Astrocyte (in vitro differentiated cells and primary cell): ENCODE results near the gene NEBL. TPM values are rescaled to one million over a fixed set of nuclear protein-coding genes. Genes with fewer than 3 reads are reported as not detected.

Source experiments
- DNase-seq: peaks from one replicate; pipeline ENCODE4 v3.0.0-alpha.2; 2010; ENCODE audit warnings: low read depth
- FAIRE-seq: peaks from 2 replicates; lab custom pipeline; 2011; peaks lifted over from hg19 to GRCh38; lab: Jason Lieb, UNC
- H2AFZ ChIP-seq: 2 replicates; pipeline ENCODE4 v1.6.0; 2012; ENCODE audit warnings: low read depth, low read length, inconsistent platforms
- H3K27ac ChIP-seq: 2 replicates; pipeline ENCODE4 v1.5.1; 2011; ENCODE audit warnings: low read depth, low read length, inconsistent platforms
- H3K27me3 ChIP-seq: 2 replicates; pipeline ENCODE4 v1.6.0; 2011; ENCODE audit warnings: low read length, inconsistent platforms; ENCODE audit not compliant: insufficient read depth
- H3K36me3 ChIP-seq: 2 replicates; pipeline ENCODE4 v1.5.1; 2011; ENCODE audit warnings: low read length, inconsistent platforms; ENCODE audit not compliant: insufficient read depth
- H3K4me1 ChIP-seq: 2 replicates; pipeline ENCODE4 v1.5.1; 2011; ENCODE audit warnings: low read length, inconsistent platforms; ENCODE audit not compliant: insufficient read depth
- H3K4me2 ChIP-seq: 2 replicates; pipeline ENCODE4 v1.6.0; 2012; ENCODE audit warnings: low read length, inconsistent platforms
- H3K4me3 ChIP-seq: 2 replicates; pipeline ENCODE4 v1.5.1; 2011; ENCODE audit warnings: low read depth, mild to moderate bottlenecking, low read length, inconsistent platforms; ENCODE audit not compliant: insufficient read depth
- H3K79me2 ChIP-seq: 2 replicates; pipeline ENCODE4 v1.6.0; 2012; ENCODE audit warnings: mild to moderate bottlenecking, low read length, inconsistent platforms; ENCODE audit not compliant: insufficient read depth
- H3K9ac ChIP-seq: 2 replicates; pipeline ENCODE4 v1.6.0; 2012; ENCODE audit warnings: mild to moderate bottlenecking, low read length, inconsistent platforms
- H3K9me3 ChIP-seq: 2 replicates; pipeline ENCODE4 v1.5.1; 2012; ENCODE audit warnings: low read depth, mild to moderate bottlenecking, low read length, inconsistent platforms; ENCODE audit not compliant: insufficient read depth
- H4K20me1 ChIP-seq: 2 replicates; pipeline ENCODE4 v1.6.0; 2012; ENCODE audit warnings: low read length, inconsistent platforms; ENCODE audit not compliant: insufficient read depth
- H3K27ac Mint-ChIP-seq: one replicate; pipeline ENCODE4 v1.8.0; 2021; ENCODE audit warnings: mild to moderate bottlenecking, mixed read lengths; ENCODE audit not compliant: unreplicated experiment
- H3K27me3 Mint-ChIP-seq: one replicate; pipeline ENCODE4 v1.8.0; 2021; ENCODE audit warnings: low read depth, mixed read lengths; ENCODE audit not compliant: unreplicated experiment
- H3K36me3 Mint-ChIP-seq: one replicate; pipeline ENCODE4 v1.8.0; 2021; ENCODE audit warnings: low read depth, mixed read lengths; ENCODE audit not compliant: unreplicated experiment
- H3K4me1 Mint-ChIP-seq: one replicate; pipeline ENCODE4 v1.8.0; 2021; ENCODE audit warnings: low read depth, mixed read lengths; ENCODE audit not compliant: unreplicated experiment
- H3K4me3 Mint-ChIP-seq: one replicate; pipeline ENCODE4 v1.8.0; 2021; ENCODE audit warnings: mild to moderate bottlenecking, moderate library complexity, mixed read lengths; ENCODE audit not compliant: unreplicated experiment
- H3K9me3 Mint-ChIP-seq: one replicate; pipeline ENCODE4 v1.8.0; 2021; ENCODE audit warnings: mild to moderate bottlenecking, mixed read lengths; ENCODE audit not compliant: unreplicated experiment
- EZH2 ChIP-seq: IDR thresholded peaks from 2 replicates; pipeline ENCODE4 v1.6.1; 2012; ENCODE audit warnings: mild to moderate bottlenecking, low read length, inconsistent platforms; ENCODE audit not compliant: insufficient read depth
- total RNA-seq: library from RNA; stranded (reverse); gene quantifications from 2 replicates; pipeline ENCODE4 v1.2.1, GENCODE V29; 2021
- TF ChIP-seq, protein P1 (sequence below): IDR thresholded peaks from 2 replicates; pipeline ENCODE4 v1.5.1; 2011; ENCODE audit warnings: low read depth, mild to moderate bottlenecking, inconsistent platforms, low read length, moderate library complexity; ENCODE audit not compliant: insufficient read depth

The NEBL gene
- total RNA-seq, 1 donor from 2014 or later, result 6.0 TPM

DNA sequence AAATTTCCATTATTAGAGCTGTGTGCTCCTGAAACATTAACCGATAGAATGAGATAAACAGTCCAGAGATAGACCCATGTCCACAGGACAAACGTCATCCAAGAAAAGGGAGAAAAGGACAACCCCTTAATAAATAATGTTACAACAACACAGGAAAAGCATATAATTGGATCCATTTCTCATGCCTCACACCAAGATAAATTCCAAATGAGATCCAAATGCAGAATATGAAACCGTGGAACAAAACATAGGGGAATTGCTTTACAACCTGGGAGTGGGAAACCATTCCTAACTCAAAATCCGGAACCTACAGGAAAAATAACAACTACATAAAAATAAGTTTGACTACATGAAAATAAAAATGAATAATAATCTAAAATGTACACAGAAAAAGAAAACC lies 22.4 kb upstream of the NEBL start:
- Histone ChIP-seq H3K36me3 (no peaks in the 10 kb centered on the region), H3K9me3 (no peaks in the 10 kb centered on the region), H3K79me2 (no peaks in the 10 kb centered on the region), H3K9ac (no peak overlapping the region), H3K4me1 (no peaks in the 10 kb centered on the region), H3K4me3 (no peak overlapping the region), H4K20me1 (no peaks in the 10 kb centered on the region), H3K27me3 (no peaks in the 10 kb centered on the region), H3K4me2 (no peak overlapping the region), H3K27ac (no peak overlapping the region), H2AFZ (no peak overlapping the region)
- no peaks in the 10 kb centered on the region for H3K27me3 Mint-ChIP-seq
- H3K36me3 Mint-ChIP-seq, result no peaks in the 10 kb centered on the region
- H3K4me1 Mint-ChIP-seq, result no peaks in the 10 kb centered on the region
- FAIRE-seq (no peak), DNase-seq (no peak)
- no peak overlapping the region for H3K4me3 Mint-ChIP-seq
- H3K9me3 Mint-ChIP-seq, result no peaks in the 10 kb centered on the region
- TF ChIP-seq, protein P1, sequence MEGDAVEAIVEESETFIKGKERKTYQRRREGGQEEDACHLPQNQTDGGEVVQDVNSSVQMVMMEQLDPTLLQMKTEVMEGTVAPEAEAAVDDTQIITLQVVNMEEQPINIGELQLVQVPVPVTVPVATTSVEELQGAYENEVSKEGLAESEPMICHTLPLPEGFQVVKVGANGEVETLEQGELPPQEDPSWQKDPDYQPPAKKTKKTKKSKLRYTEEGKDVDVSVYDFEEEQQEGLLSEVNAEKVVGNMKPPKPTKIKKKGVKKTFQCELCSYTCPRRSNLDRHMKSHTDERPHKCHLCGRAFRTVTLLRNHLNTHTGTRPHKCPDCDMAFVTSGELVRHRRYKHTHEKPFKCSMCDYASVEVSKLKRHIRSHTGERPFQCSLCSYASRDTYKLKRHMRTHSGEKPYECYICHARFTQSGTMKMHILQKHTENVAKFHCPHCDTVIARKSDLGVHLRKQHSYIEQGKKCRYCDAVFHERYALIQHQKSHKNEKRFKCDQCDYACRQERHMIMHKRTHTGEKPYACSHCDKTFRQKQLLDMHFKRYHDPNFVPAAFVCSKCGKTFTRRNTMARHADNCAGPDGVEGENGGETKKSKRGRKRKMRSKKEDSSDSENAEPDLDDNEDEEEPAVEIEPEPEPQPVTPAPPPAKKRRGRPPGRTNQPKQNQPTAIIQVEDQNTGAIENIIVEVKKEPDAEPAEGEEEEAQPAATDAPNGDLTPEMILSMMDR, result no peak
- no peak for TF ChIP-seq EZH2
- H3K27ac Mint-ChIP-seq, result no peak overlapping the region

DNA sequence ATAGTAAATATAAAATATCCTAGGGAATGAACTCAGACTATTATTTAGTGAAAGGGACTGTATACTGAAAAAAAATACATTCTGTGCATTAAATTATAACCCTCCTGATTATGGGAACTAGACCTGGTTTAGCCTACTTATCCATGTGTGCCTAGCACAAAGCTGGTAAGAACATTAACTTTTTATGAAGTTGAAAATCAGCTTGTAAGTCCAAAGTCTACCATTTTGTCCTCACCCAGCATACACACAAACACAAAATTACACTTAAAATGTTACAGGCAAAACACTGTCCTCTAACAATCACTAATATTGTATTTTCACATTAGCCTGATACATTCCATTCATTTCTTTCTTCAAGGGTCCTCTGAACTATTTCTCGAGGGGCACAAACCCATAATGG lies 19.9 kb upstream of the NEBL start:
- no peaks in the 10 kb centered on the region for H3K4me1 Mint-ChIP-seq
- Histone ChIP-seq H2AFZ (no peak overlapping the region), H3K9me3 (no peaks in the 10 kb centered on the region), H3K4me2 (no peak overlapping the region), H3K27me3 (no peaks in the 10 kb centered on the region), H4K20me1 (no peaks in the 10 kb centered on the region), H3K4me1 (no peaks in the 10 kb centered on the region), H3K4me3 (no peak overlapping the region), H3K27ac (no peak overlapping the region), H3K36me3 (no peaks in the 10 kb centered on the region), H3K79me2 (no peaks in the 10 kb centered on the region), H3K9ac (no peak overlapping the region)
- no peaks in the 10 kb centered on the region for H3K27me3 Mint-ChIP-seq
- FAIRE-seq (no peak), DNase-seq (no peak)
- no peak for TF ChIP-seq EZH2
- TF ChIP-seq, protein P1, result no peak
- H3K27ac Mint-ChIP-seq, result no peak overlapping the region
- H3K4me3 Mint-ChIP-seq, result no peak overlapping the region
- H3K9me3 Mint-ChIP-seq, result no peaks in the 10 kb centered on the region
- H3K36me3 Mint-ChIP-seq, result no peaks in the 10 kb centered on the region

DNA sequence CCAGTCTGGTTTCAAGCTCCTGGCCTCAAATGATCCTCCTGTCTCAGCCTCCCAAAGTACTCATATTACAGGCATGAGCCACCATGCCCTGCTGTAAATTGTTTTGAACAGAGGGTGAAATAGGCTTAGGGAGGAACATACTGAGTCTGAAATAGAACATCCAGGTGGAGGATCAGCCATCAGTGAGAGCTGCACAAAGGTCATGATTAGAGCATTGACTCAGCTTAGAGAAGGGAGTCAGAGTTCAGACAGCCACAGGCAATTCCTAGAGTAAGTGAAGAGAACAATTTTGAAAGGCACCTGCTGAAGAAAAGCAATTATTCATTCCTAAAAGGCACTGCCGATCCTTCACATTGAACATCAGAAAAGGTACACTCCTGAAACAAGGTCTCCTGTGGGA lies 15.9 kb upstream of the NEBL start:
- H3K9me3 ChIP-seq, result no peaks in the 10 kb centered on the region
- TF ChIP-seq, protein P1, result no peak
- no peak for TF ChIP-seq EZH2
- no peak overlapping the region for H3K27ac Mint-ChIP-seq
- no peaks in the 10 kb centered on the region for H3K4me1 ChIP-seq
- H3K4me3 Mint-ChIP-seq, result no peak overlapping the region
- no peaks in the 10 kb centered on the region for H3K9me3 Mint-ChIP-seq
- no peaks in the 10 kb centered on the region for H3K4me1 Mint-ChIP-seq
- H3K4me3 ChIP-seq, result no peak overlapping the region
- H3K36me3 ChIP-seq, result no peaks in the 10 kb centered on the region
- no peaks in the 10 kb centered on the region for H3K27me3 Mint-ChIP-seq
- H3K9ac ChIP-seq, result no peak overlapping the region
- no peak for FAIRE-seq
- no peaks in the 10 kb centered on the region for H3K36me3 Mint-ChIP-seq
- H4K20me1 ChIP-seq, result no peaks in the 10 kb centered on the region
- no peaks in the 10 kb centered on the region for H3K79me2 ChIP-seq
- H3K27ac ChIP-seq, result no peak overlapping the region
- DNase-seq, result no peak
- H3K4me2 ChIP-seq, result no peak overlapping the region
- no peaks in the 10 kb centered on the region for H3K27me3 ChIP-seq
- no peak overlapping the region for H2AFZ ChIP-seq
